ES-I3 (cell line): Measurements from ENCODE around the gene DEF6.

ENCODE experiments used
- H3K36me3 ChIP-seq: 2 replicates; pipeline ENCODE4 v1.6.1; 2013; ENCODE audit warnings: mild to moderate bottlenecking, low read length, control low read depth, moderate library complexity; ENCODE audit not compliant: insufficient read depth
- H3K4me1 ChIP-seq: 2 replicates; pipeline ENCODE4 v1.6.1; 2013; ENCODE audit warnings: mild to moderate bottlenecking, control low read depth, low read length; ENCODE audit not compliant: insufficient read depth
- H3K9ac ChIP-seq: 2 replicates; pipeline ENCODE4 v1.6.1; 2013; ENCODE audit warnings: low read depth, mild to moderate bottlenecking, low read length, moderate library complexity
- H3K9me3 ChIP-seq: 2 replicates; pipeline ENCODE4 v1.6.1; 2013; ENCODE audit warnings: mild to moderate bottlenecking, low read length, moderate library complexity; ENCODE audit not compliant: control insufficient read depth, insufficient read depth

Gene DEF6, protein sequence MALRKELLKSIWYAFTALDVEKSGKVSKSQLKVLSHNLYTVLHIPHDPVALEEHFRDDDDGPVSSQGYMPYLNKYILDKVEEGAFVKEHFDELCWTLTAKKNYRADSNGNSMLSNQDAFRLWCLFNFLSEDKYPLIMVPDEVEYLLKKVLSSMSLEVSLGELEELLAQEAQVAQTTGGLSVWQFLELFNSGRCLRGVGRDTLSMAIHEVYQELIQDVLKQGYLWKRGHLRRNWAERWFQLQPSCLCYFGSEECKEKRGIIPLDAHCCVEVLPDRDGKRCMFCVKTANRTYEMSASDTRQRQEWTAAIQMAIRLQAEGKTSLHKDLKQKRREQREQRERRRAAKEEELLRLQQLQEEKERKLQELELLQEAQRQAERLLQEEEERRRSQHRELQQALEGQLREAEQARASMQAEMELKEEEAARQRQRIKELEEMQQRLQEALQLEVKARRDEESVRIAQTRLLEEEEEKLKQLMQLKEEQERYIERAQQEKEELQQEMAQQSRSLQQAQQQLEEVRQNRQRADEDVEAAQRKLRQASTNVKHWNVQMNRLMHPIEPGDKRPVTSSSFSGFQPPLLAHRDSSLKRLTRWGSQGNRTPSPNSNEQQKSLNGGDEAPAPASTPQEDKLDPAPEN

DNA sequence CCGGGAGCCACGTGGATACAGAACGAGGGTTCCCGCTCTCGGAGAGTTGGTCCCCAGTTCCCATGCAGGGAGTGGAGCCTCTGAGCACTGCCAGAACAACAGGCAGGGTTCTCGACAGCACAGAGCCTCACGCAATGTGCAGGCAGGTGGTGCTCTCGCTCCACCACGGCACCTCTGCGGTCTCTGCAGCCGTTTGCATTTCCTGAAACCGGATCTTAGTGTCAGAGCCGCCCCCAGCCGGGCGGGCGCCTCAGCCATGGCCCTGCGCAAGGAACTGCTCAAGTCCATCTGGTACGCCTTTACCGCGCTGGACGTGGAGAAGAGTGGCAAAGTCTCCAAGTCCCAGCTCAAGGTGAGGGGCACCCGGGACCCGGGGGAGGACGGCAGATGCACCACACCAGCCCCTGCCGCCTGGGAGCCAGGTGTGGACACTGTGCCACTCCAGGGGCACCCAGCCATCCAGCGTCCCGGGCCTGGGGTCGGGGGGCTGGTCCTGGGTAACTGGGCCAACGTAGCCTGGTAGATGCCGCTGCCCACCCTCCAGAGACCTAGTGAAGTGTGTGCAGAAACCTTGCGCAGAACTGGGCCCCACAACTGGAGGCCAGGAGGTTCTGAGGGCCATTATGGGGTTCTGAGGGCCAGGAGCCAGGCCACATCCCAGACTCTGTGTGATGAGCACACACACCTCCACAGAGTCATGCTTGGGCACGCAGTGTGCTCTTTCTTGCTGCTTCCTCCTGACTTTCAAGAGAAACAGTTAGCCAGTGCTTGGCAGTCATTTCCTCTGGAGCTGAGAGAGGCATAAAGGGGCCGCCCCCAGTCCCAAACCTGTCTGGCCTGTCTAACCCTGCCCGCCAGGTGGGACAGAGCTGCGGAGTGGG, at the start of gene DEF6:
Gene DEF6, plus strand, starts transcription at position 218 of the 881 bp plus-strand sequence. Its CDS starts 39 bp downstream, at position 257.
- H3K36me3 ChIP-seq = no peaks in the 10 kb centered on the region
- peaks cover 20% of the 10 kb centered on the region for H3K4me1 ChIP-seq
- H3K9ac ChIP-seq = peak within 1 kb of the TSS; percentile 55; the same call in 1 of the 2 replicates
- no peaks in the 10 kb centered on the region for H3K9me3 ChIP-seq

DNA sequence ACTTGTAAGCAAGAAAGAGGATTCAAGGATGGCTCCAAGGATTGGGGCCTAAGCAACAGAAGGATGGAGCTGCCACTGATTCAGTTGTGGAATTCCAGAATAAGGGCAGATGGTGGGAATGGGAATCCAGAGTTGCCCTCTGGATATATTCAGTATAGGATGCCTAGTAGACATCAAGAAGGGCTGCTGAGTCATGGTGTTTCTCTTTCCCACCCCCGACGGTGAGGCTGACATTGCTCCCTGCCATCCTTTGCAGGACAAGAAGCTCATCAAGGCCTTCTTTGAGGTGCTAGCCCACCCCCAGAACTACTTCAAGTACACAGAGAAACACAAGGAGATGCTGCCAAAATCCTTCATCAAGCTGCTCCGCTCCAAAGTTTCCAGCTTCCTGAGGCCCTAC, 49.3 kb upstream of the DEF6 start:
- H3K4me1 ChIP-seq = peaks cover 12% of the 10 kb centered on the region
- no peaks in the 10 kb centered on the region for H3K9me3 ChIP-seq
- H3K9ac ChIP-seq = no peak overlapping the region
- no peaks in the 10 kb centered on the region; the same call in 1 of the 2 replicates for H3K36me3 ChIP-seq

DNA sequence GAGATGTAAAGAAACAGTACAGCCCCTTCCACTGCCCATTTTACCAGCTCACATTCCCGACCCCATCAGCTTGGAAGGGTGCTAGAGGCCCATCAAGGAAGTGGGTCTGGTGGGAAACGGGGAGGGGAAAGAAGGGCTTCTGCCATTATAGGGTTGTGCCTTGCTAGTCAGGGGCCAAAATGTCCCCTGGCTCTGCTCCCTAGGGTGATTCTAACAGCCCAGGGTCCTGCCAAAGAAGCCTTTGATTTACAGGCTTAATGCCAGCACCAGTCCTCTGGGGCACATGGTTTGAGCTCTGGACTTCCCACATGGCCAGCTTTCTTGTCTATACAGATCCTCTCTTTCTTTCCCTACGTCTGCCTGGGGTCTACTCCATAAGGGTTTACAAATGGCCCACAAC, 48.7 kb upstream of the DEF6 start:
- no peaks in the 10 kb centered on the region for H3K9me3 ChIP-seq
- H3K36me3 ChIP-seq = no peaks in the 10 kb centered on the region; the same call in 1 of the 2 replicates
- H3K4me1 ChIP-seq = peaks cover 12% of the 10 kb centered on the region
- no peak overlapping the region for H3K9ac ChIP-seq

DNA sequence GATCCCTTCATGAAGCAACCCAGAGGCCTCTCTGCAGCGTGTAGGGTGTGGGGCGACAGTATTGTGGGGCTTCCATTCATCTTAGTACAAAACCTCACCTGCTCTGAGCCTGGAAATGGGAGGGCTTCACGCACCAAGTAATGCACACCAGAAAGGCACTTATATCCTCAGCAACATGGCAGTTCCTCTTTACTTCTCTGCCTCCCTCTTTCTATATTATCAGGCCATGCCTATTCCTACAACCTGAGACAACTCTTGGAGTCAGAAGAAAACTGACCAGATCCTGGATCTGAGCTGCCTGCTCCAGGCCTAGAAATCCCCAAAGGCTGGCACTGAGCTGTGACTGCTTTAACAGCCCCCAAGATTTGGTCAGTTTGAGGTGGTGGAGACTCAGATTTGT, 45.7 kb upstream of the DEF6 start:
- no peaks in the 10 kb centered on the region; the same call in 1 of the 2 replicates for H3K36me3 ChIP-seq
- H3K9me3 ChIP-seq = no peaks in the 10 kb centered on the region
- H3K4me1 ChIP-seq = peaks cover 12% of the 10 kb centered on the region
- H3K9ac ChIP-seq = no peak overlapping the region

DNA sequence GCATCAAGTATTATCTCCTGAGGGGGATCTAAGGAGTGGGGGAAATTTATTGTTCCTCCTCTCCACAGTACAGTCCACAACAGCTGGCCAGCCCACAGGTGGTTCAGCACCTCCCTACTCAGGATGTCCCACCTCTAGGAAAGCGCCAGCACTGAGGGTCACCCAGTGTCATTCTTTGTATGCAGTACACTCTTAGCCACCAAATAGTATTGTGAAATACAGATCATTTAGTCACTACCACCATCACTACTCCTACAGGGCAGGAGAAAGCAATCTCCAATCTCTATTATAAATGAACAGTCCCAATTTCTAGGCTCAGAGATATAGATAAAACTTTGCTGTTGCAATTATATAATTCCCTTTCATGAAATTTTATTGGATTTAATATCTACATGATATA, 44.4 kb upstream of the DEF6 start:
- H3K9me3 ChIP-seq = no peaks in the 10 kb centered on the region
- no peaks in the 10 kb centered on the region; the same call in 1 of the 2 replicates for H3K36me3 ChIP-seq
- H3K9ac ChIP-seq = no peak overlapping the region
- H3K4me1 ChIP-seq = peaks cover 12% of the 10 kb centered on the region

DNA sequence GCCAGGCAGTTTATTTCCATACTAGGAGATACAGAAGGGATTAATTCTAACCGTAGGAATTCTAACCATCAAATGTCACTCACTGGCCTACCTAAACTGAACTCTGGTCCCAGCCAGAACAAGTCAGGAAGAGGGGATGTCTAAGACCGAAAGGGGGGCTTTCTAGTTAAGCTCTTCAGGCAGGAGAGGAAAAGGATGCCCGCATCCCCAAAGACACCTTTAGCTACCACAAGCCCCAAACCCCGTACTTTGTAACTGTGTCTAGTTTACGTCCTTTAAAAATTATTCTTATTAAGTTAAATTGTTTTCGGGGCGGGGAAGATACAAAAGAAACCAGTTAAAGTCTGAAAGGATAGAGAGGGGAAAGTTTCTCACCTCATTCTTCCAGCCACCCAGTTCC, 39.3 kb upstream of the DEF6 start:
- Histone ChIP-seq H3K4me1 (no peaks in the 10 kb centered on the region; the same call in 1 of the 2 replicates), H3K36me3 (no peaks in the 10 kb centered on the region), H3K9me3 (no peaks in the 10 kb centered on the region), H3K9ac (peak overlapping the region; percentile 69)

DNA sequence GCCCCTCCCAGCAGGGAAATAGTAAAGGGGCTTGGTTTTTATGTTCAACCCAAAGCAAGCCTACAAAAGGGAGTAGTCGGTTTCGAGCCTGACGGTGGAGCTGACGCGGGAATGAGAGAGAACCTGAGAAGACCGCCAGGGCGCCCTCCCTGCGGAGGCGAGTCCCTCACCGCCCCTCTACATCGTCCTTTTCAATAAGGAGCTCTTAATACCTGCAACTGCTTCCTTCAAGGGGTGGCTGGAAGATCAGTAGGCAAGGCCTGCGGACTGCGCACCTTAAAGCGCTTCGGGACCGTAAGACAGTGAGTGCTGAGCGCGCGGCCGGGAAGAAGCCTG, 38.8 kb upstream of the DEF6 start:
- H3K36me3 ChIP-seq = no peaks in the 10 kb centered on the region
- peak overlapping the region; percentile 69 for H3K9ac ChIP-seq
- H3K4me1 ChIP-seq = no peaks in the 10 kb centered on the region; the same call in 1 of the 2 replicates
- H3K9me3 ChIP-seq = no peaks in the 10 kb centered on the region

DNA sequence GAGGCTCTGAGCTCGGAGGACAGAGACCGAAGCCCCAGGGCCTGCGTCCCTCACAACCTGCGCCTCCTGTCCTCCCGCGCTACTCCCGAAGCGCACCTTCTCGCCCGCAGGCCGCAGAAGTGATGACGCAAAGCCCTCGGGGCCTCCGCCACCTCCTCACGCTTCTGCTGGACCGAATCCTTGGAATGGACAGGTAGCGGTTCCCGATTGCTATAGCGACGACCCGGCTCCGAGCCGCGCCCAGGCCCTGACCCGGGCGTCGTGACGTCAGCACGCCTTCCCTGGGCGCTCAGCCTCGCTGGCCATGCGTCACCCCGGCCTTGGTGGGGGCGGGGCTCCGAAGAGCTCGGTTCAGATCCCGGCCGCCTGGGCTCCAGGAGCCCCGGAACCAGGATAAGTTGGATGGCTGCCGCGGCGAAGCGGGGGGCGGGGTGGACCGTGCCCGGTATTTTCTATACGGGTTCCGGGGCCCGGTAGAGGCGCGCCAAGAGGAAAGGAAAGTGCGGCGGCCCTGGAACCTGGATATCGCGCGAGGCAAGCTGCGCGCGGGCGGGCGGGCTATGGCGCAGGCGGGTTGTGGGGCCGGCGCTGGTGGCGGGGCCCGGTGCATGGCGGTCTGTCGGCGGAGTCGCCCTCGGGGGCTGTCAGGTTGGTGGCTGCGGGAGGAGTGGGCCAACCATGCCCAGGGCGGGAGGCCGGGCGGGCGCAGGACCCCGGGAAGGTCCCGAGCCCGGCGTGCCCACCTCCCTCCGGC, 38.2 kb upstream of the DEF6 start, which contains the start of gene ZNF76:
Gene ZNF76, plus strand, starts transcription at position 542 of the 754 bp plus-strand sequence. CDS start 21,417 bp downstream, outside the sequence.
- no peaks in the 10 kb centered on the region for H3K9me3 ChIP-seq
- H3K36me3 ChIP-seq = no peaks in the 10 kb centered on the region
- no peaks in the 10 kb centered on the region; the same call in 1 of the 2 replicates for H3K4me1 ChIP-seq
- H3K9ac ChIP-seq = peak within 1 kb of the TSS; percentile 69

DNA sequence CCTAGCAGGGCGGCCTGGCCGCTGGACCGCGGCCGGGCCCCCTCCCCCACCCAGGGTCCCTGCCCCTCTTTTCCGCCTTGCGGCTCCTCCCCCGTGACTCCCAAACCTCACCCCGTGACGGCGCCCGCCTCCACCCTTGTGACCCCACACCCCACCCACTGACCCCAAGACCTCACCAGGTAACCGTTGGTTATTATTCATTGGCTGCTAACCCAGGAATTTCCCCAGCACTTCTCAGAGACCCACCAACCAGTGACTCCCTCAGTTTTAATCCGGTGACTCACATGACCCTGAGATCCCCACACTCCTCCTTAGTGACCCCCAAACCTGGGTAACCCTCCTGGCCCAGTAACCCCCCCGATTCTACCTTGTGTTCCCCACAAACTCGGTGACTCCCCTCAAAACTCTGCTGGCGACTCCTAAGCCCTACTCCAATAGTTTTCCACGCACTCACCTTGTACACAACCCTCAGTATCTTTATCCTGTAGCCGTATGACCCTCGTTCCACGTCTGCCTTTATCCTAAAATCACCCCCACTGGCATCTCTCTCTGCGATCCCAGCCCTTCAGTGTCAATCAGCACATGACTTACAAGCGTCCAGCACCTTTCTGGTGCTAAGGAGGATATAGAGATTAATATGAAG, 37.5 kb upstream of the DEF6 start:
- Histone ChIP-seq H3K4me1 (no peaks in the 10 kb centered on the region; the same call in 1 of the 2 replicates), H3K36me3 (no peaks in the 10 kb centered on the region), H3K9me3 (no peaks in the 10 kb centered on the region), H3K9ac (peak overlapping the region; percentile 69)

DNA sequence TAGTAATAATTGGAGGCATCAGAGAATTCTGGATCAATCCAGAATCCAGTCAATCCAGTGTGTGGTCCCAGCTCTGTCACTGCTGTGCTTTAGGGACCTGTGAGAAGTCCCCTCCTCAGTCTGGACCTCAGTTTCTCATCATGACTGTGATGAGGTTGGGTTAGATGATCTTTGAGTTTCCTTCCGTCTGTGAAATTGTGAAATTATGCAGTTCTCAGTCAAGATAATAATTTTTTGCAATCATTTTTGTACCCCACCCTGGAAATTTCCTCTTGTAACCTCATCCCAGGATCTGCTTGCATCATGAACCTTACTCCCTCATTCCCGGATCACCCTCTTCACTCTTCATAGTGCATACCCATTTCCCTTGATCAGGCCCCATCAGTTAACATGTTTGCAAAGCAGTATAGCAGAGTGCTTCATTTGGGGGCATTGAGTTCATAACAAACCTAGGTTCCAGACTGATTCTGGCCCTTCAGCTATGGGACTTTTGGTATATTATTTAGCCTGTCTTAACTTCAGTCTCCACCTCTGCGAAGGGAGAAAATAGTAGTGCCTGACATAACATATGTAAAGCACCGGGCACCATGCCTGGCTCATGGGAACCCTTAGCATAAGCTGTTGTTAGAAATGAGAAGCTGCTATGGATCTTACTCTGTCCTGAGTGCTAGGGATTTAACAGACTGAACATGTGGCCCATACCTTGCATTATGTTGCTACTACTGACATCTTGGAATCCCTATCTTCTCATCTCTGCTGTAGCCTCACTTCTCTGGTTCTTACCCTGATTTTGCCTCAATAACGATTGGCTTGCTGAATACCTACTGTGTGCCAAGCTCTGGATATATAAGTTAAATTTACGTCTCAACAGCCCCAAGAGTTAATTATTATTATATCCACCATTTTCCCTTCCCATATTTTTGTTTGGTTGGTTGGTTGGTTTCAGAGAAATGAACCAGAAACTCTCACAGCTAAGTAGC, 36.7 kb upstream of the DEF6 start:
- H3K9ac ChIP-seq = peak overlapping the region; percentile 69
- no peaks in the 10 kb centered on the region for H3K9me3 ChIP-seq
- no peaks in the 10 kb centered on the region; the same call in 1 of the 2 replicates for H3K4me1 ChIP-seq
- no peaks in the 10 kb centered on the region for H3K36me3 ChIP-seq

DNA sequence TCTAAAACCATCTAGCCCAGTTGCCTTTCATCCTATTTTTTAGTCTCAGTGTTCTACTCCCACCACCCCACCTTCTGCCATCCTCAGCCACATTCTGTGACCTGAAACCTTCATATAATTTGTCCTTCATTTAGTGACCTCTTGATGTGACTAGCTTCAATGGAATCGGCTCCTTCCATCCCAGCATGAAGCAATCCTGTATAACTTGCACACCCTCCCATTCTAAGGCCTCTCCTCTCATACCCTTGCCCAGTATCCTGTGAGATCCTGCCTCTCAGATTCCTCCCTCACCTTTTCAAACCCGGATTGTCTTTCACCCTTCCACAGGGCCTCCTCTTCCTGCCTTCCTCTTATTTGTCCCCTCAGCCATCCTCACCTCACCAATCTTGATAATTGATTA, 35.0 kb upstream of the DEF6 start:
- H3K9ac ChIP-seq = no peak overlapping the region
- H3K9me3 ChIP-seq = no peaks in the 10 kb centered on the region
- H3K36me3 ChIP-seq = no peaks in the 10 kb centered on the region
- no peaks in the 10 kb centered on the region; the same call in 1 of the 2 replicates for H3K4me1 ChIP-seq

DNA sequence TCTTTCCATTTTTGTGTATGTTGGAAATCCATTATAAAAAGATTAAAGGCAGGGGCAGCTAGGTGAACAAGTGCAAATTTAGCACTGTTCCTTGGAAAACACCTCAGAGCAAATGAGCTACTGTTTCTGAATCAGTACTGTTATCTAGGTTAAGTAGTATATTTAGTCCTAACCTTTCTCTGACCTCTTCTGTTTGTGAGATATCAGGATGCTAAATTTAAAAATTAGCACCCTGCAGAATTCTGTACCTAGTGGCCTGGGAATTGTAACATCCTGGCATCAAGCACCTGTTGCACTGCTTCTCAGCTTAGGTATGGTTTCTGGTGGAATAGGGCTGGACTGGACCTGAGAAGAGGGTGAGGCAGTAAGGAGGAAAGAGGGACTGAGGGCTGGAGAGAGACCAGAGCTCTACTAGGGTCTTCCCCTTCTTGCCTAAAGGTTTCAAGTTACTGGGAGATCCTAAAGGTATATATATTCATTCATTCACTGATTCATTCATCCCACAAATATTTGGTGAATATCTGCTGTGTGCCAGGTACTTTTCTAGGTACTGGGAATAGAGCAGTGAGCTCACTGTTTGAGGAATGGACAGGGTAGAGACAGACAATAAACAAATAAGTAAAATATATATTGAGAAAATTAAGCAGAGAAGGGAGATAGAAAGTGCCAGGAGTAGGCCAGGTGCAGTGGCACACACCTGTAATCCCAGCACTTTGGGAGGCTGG, 32.9 kb upstream of the DEF6 start:
- no peaks in the 10 kb centered on the region for H3K4me1 ChIP-seq
- H3K9ac ChIP-seq = no peak overlapping the region
- no peaks in the 10 kb centered on the region for H3K9me3 ChIP-seq
- no peaks in the 10 kb centered on the region for H3K36me3 ChIP-seq
